Right lobe of liver (tissue), 6 donors: ENCODE results near the gene EPHB1. TPM values are rescaled to one million over a fixed set of nuclear protein-coding genes. Genes with fewer than 3 reads are reported as not detected.

ENCODE experiments used
- ATAC-seq, 4 donors: fragments of 200-7000 bp; cut with Tn5 transposase; one replicate each; pipeline ENCODE4 v1.9.1; 2020; ENCODE audit warnings: mild to moderate bottlenecking in 4 of 4, moderate library complexity in 4 of 4
- DNase-seq, 3 donors: peaks; one replicate each; pipeline ENCODE4 v3.0.0-alpha.2; 2020
- H3K27ac ChIP-seq, 3 donors: fragments of 200-600 bp; one replicate each; pipeline ENCODE4 v1.8.0; 2022
- H3K27me3 ChIP-seq, 2 donors: fragments of 200-600 bp; one replicate each; pipeline ENCODE4 v1.8.0; 2022
- H3K36me3 ChIP-seq, 4 donors: fragments of 200-600 bp; sonication (generic) in 1 of 4; one replicate each; pipeline versions ENCODE4 v1.5.1 to v1.8.0; 2017 to 2022; ENCODE audit warnings: control low read depth in 1 of 4
- H3K4me1 ChIP-seq, 4 donors: fragments of 200-600 bp; sonication (generic) in 1 of 4; one replicate each; pipeline versions ENCODE4 v1.5.1 to v1.8.0; 2017 to 2022; ENCODE audit warnings: control low read depth in 1 of 4
- H3K4me3 ChIP-seq, 3 donors: fragments of 200-600 bp; one replicate each; pipeline ENCODE4 v1.8.0; 2022
- H3K9me3 ChIP-seq, 4 donors: fragments of 200-600 bp; sonication (generic) in 1 of 4; one replicate each; pipeline versions ENCODE4 v1.5.1 to v1.8.0; 2017 to 2022; ENCODE audit warnings: control low read depth in 1 of 4
- CTCF ChIP-seq, 4 donors: fragments of 200-600 bp in 3 of 4; fragments of 450-650 bp in 1 of 4; IDR thresholded peaks; one replicate each; pipeline versions ENCODE4 v1.5.1 to v1.8.0; 2016 to 2022; ENCODE audit warnings: antibody characterized with exemption in 4 of 4, mild to moderate bottlenecking in 2 of 4
- POLR2A ChIP-seq: fragments of 450-650 bp; IDR thresholded peaks from one replicate; pipeline ENCODE4 v1.6.1; 2017; ENCODE audit warnings: antibody characterized with exemption, mild to moderate bottlenecking
- WGBS: methylation state at CpG from one replicate; pipeline ENCODE4 v1.1.6; 2018; ENCODE audit warnings: low coverage, low lambda C conversion rate; ENCODE audit not compliant: insufficient coverage; ENCODE audit errors: missing lambda C conversion rate; 5-methylcytosine and 5-hydroxymethylcytosine counted together
- intact Hi-C, 2 donors: fragments of 100-400 bp; cut with DNase I; formaldehyde crosslinking; loops; one replicate each; pipeline versions ENCODE4 v1.11.2 to v1.14.1; 2022
- total RNA-seq, 6 experiments: library from RNA; depleted of rRNA in 2 of 6; stranded (reverse); fragments of >200 nt in 2 of 6; fragmentation: NEBNext Ultra II Directional in 3 of 6; extraction: Animal tissue kit (Norgen Biotek cat#: 25700) in 3 of 6; gene quantifications; one replicate each; pipeline versions ENCODE4 v1.1.0 to v1.2.4, GENCODE V29; 2016 to 2023
- donor health status: DM: no; HTN: yes; CAD: no.
- donor health status: DM: no; HTN: no; CAD: no.
- donor health status: DM: no; HTN: no; CAD: no.
- donor health status: DM: no; HTN: yes; CAD: no.
- donor health status: DM: no; HTN: yes; CAD: no.

Gene EPHB1
- total RNA-seq, 6 experiments from 2014 or later, result 0.63 to 10.9 (median 1.8) TPM

GRCh38 chr3:135192929-135193328 lies 397.9 kb downstream of the EPHB1 start:
- H3K36me3 ChIP-seq, result no peaks in the 10 kb centered on the region
- intact Hi-C loops, result no loop called here
- no peaks in the 10 kb centered on the region for H3K4me1 ChIP-seq
- H3K9me3 ChIP-seq, result no peaks in the 10 kb centered on the region
- no peak overlapping the region for H3K27ac ChIP-seq
- H3K27me3 ChIP-seq, result no peaks in the 10 kb centered on the region
- no peak for DNase-seq
- no peak overlapping the region for H3K4me3 ChIP-seq
- ATAC-seq, result no peak
- TF ChIP-seq CTCF (IDR thresholded peaks at IDR 0.05), result no peak
- 52% methylated on average over 3 of the region's 3 CpGs for whole genome bisulfite sequencing

DNA sequence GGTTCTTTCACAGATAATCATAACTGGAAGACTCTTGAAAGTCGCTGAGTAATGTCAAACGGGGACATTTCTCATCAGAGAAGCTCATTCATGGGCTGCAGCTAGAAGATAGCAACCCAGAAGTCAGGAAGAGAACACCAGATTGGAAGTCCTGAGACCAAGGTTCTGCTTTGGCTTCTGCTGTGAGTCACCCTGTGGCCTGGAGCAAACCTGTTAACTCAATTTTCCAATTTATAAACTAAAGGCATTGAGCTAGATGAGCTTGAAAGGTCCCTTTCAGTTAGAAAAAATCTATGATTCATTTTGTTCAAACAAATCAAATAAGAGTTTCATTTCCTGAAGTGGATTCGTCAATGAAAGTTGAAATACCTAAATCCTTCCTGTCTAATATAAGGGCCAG lies 402.2 kb downstream of the EPHB1 start:
- Histone ChIP-seq H3K27me3 (no peaks in the 10 kb centered on the region), H3K36me3 (no peaks in the 10 kb centered on the region), H3K4me3 (no peak overlapping the region), H3K4me1 (no peaks in the 10 kb centered on the region), H3K9me3 (no peaks in the 10 kb centered on the region), H3K27ac (no peak overlapping the region)
- 71% methylated on average over 3 of the region's 3 CpGs for WGBS
- no peak for ATAC-seq
- no peak for DNase-seq
- intact Hi-C loops, result no loop called here
- TF ChIP-seq POLR2A, result no peak
- TF ChIP-seq CTCF (IDR thresholded peaks at IDR 0.05), result no peak

- no peak overlapping the region for H3K27ac ChIP-seq
- ATAC-seq, result no peak
Observed at GRCh38 chr3:135197856-135198255, 402.8 kb downstream of the EPHB1 start.

DNA sequence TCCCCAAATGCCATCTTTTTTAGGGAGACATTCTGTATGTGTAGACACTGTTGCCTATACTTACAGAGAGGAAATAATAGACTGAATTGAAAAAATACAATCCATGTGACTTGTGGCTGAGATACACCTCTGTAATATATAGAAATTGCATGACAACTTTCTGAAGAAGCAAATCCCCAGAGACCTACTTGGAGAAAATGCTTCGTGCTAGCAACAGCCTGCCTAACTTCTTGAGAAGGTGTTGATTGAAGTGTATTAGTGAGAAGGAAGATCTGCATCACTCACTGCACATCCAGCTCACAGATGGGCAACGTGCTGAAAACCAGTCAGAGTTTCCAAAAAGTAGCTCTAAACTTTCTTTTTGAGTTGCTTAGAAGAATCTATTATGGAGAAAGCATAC lies 404.1 kb downstream of the EPHB1 start:
- no peak overlapping the region for H3K27ac ChIP-seq
- no peak for TF ChIP-seq POLR2A
- no peak for TF ChIP-seq CTCF (IDR thresholded peaks at IDR 0.05)
- DNase-seq (no peak), ATAC-seq (no peak)
- no peaks in the 10 kb centered on the region for H3K9me3 ChIP-seq
- no peaks in the 10 kb centered on the region for H3K27me3 ChIP-seq
- no peaks in the 10 kb centered on the region for H3K36me3 ChIP-seq
- intact Hi-C loops, result no loop called here
- H3K4me3 ChIP-seq, result no peak overlapping the region
- 65% methylated on average over 2 of the region's 2 CpGs for WGBS
- no peaks in the 10 kb centered on the region for H3K4me1 ChIP-seq

More at GRCh38 chr3:135197856-135198255, 402.8 kb downstream of the EPHB1 start:
- TF ChIP-seq POLR2A, result no peak
- H3K36me3 ChIP-seq, result no peaks in the 10 kb centered on the region
- H3K9me3 ChIP-seq, result no peaks in the 10 kb centered on the region
- no peaks in the 10 kb centered on the region for H3K27me3 ChIP-seq
- no peaks in the 10 kb centered on the region for H3K4me1 ChIP-seq
- intact Hi-C loops, result no loop called here
- 69% methylated on average over 3 of the region's 3 CpGs for WGBS
- H3K4me3 ChIP-seq, result no peak overlapping the region
- DNase-seq, result no peak

DNA sequence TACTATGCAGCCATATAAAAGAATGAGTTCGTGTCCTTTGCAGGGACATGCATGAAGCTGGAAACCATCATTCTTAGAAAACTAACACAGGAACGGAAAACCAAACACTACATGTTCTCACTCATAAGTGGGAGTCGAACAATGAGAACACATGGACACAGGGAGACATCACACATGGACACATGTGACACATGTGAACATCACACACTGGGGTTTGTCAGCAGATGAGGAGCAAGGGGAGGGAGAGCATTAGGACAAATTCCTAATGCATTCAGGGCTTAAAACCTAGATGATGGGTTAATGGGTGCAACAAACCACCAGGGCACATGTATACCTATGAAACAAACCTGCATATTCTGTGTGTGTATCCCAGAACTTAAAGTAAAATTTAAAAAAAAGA lies 408.0 kb downstream of the EPHB1 start:
- intact Hi-C loops, result no loop called here
- Histone ChIP-seq H3K36me3 (no peaks in the 10 kb centered on the region), H3K4me3 (no peak overlapping the region), H3K27ac (no peak overlapping the region), H3K9me3 (no peaks in the 10 kb centered on the region), H3K27me3 (no peaks in the 10 kb centered on the region), H3K4me1 (no peaks in the 10 kb centered on the region)
- TF ChIP-seq CTCF (IDR thresholded peaks at IDR 0.05), result no peak
- no peak for TF ChIP-seq POLR2A
- WGBS, result 77% methylated on average over 3 of the region's 3 CpGs
- ATAC-seq (no peak), DNase-seq (no peak)
